ENCODE measurements around the gene LAMB1. TPM values are rescaled to one million over a fixed set of nuclear protein-coding genes. Genes with fewer than 3 reads are reported as not detected.

Gene LAMB1
- total and polyA plus RNA-seq, 2 experiments from 2014 or later, result 31.8 to 34.0 TPM

- H3K36me3 ChIP-seq, result no peaks in the 10 kb centered on the region
- peaks cover 14% of the 10 kb centered on the region for H3K4me1 ChIP-seq (ENCODE audit: low read depth)
- H3K9me3 ChIP-seq (ENCODE audit: low read depth), result no peaks in the 10 kb centered on the region
- no peaks in the 10 kb centered on the region for H3K27me3 ChIP-seq
- no peak overlapping the region for H3K4me3 ChIP-seq
- TF ChIP-seq CTCF (IDR thresholded peaks at IDR 0.05; ENCODE audit: low read depth, low read length), result no peak
- no peak overlapping the region for H3K27ac ChIP-seq
- peak in 1 of 2 donors; percentile 79 for DNase-seq (ENCODE audit: low read depth in 1 of 2, low spot score in 1 of 2)
These were observed 42.7 kb upstream of the LAMB1 start for GRCh38 chr7:108045669-108046068.

- no peak overlapping the region for H3K27ac ChIP-seq
- DNase-seq (ENCODE audit: low read depth in 1 of 2, low spot score in 1 of 2), result peak in 1 of 2 donors; percentile 83
- no peak for TF ChIP-seq CTCF (IDR thresholded peaks at IDR 0.05; ENCODE audit: low read depth, low read length)
- no peaks in the 10 kb centered on the region for H3K9me3 ChIP-seq (ENCODE audit: low read depth)
- peaks cover 14% of the 10 kb centered on the region for H3K4me1 ChIP-seq (ENCODE audit: low read depth)
- H3K36me3 ChIP-seq, result no peaks in the 10 kb centered on the region
- no peak overlapping the region for H3K4me3 ChIP-seq
- no peaks in the 10 kb centered on the region for H3K27me3 ChIP-seq
These were observed 42.2 kb upstream of the LAMB1 start for GRCh38 chr7:108045154-108045553.

- no peak for TF ChIP-seq CTCF (IDR thresholded peaks at IDR 0.05; ENCODE audit: low read depth, low read length)
- Histone ChIP-seq H3K9me3 (ENCODE audit: low read depth) (no peaks in the 10 kb centered on the region), H3K4me1 (ENCODE audit: low read depth) (peaks cover 14% of the 10 kb centered on the region)
These were observed 41.4 kb upstream of the LAMB1 start for GRCh38 chr7:108044345-108044744.

GRCh38 chr7:108038986-108039385 lies 36.0 kb upstream of the LAMB1 start:
- Histone ChIP-seq H3K9me3 (ENCODE audit: low read depth) (no peaks in the 10 kb centered on the region), H3K27ac (no peak overlapping the region), H3K4me1 (ENCODE audit: low read depth) (peaks cover 1% of the 10 kb centered on the region), H3K27me3 (no peaks in the 10 kb centered on the region), H3K36me3 (no peaks in the 10 kb centered on the region), H3K4me3 (no peak overlapping the region)
- DNase-seq (ENCODE audit: low read depth in 1 of 2, low spot score in 1 of 2), result no peak
- TF ChIP-seq CTCF (IDR thresholded peaks at IDR 0.05; ENCODE audit: low read depth, low read length), result no peak

More at GRCh38 chr7:108044345-108044744, 41.4 kb upstream of the LAMB1 start:
- Histone ChIP-seq H3K4me3 (no peak overlapping the region), H3K27ac (no peak overlapping the region), H3K36me3 (no peaks in the 10 kb centered on the region), H3K27me3 (no peaks in the 10 kb centered on the region)
- DNase-seq (ENCODE audit: low read depth in 1 of 2, low spot score in 1 of 2), result no peak

GRCh38 chr7:108037741-108038140 lies 34.8 kb upstream of the LAMB1 start:
- Histone ChIP-seq H3K27ac (no peak overlapping the region), H3K9me3 (ENCODE audit: low read depth) (no peaks in the 10 kb centered on the region), H3K4me1 (ENCODE audit: low read depth) (no peaks in the 10 kb centered on the region), H3K36me3 (no peaks in the 10 kb centered on the region), H3K27me3 (no peaks in the 10 kb centered on the region), H3K4me3 (no peak overlapping the region)
- TF ChIP-seq CTCF (IDR thresholded peaks at IDR 0.05; ENCODE audit: low read depth, low read length), result no peak
- no peak for DNase-seq (ENCODE audit: low read depth in 1 of 2, low spot score in 1 of 2)

GRCh38 chr7:108037140-108037539 lies 34.2 kb upstream of the LAMB1 start:
- no peak for TF ChIP-seq CTCF (IDR thresholded peaks at IDR 0.05; ENCODE audit: low read depth, low read length)
- Histone ChIP-seq H3K27me3 (no peaks in the 10 kb centered on the region), H3K27ac (no peak overlapping the region), H3K9me3 (ENCODE audit: low read depth) (no peaks in the 10 kb centered on the region), H3K36me3 (no peaks in the 10 kb centered on the region), H3K4me3 (no peak overlapping the region), H3K4me1 (ENCODE audit: low read depth) (no peaks in the 10 kb centered on the region)
- no peak for DNase-seq (ENCODE audit: low read depth in 1 of 2, low spot score in 1 of 2)

Data from cardiac muscle cell (in vitro differentiated cells and primary cell).